ENCODE results near the gene ST6GALNAC2. TPM values are rescaled to one million over a fixed set of nuclear protein-coding genes. Genes with fewer than 3 reads are reported as not detected.
"Not testable (repeated sequence)": the region's sequence is repeated elsewhere in the genome, so short reads cannot be mapped to it uniquely, and the experiment has no call there.

ST6GALNAC2 gene
- total RNA-seq, 1 donor, result 0.63 TPM

- TF ChIP-seq CTCF (IDR thresholded peaks at IDR 0.05; ENCODE audit: insufficient read depth, low read length), result no peak
- no peak overlapping the region for H3K4me3 ChIP-seq (ENCODE audit: low read depth, low read length)
- no peak for DNase-seq (ENCODE audit: low read depth)
Measured at GRCh38 chr17:76528156-76528527, 57.5 kb downstream of the ST6GALNAC2 start.

GRCh38 chr17:76527430-76528111 is 58.1 kb downstream of the ST6GALNAC2 start:
- peak; percentile 73 for DNase-seq (ENCODE audit: low read depth)
- TF ChIP-seq CTCF (IDR thresholded peaks at IDR 0.05; ENCODE audit: insufficient read depth, low read length), result peak; percentile 40
- peak overlapping the region; percentile 10 for H3K4me3 ChIP-seq (ENCODE audit: low read depth, low read length)

- not testable (repeated sequence) for H3K4me3 ChIP-seq (ENCODE audit: low read depth, low read length); DNase-seq (ENCODE audit: low read depth)
Measured at GRCh38 chr17:76527016-76527415, 58.6 kb downstream of the ST6GALNAC2 start.

GRCh38 chr17:76525513-76525833 is 60.2 kb downstream of the ST6GALNAC2 start:
- not testable (repeated sequence) for DNase-seq (ENCODE audit: low read depth); H3K4me3 ChIP-seq (ENCODE audit: low read depth, low read length)

GRCh38 chr17:76524598-76525512 is 60.8 kb downstream of the ST6GALNAC2 start:
- TF ChIP-seq CTCF (IDR thresholded peaks at IDR 0.05; ENCODE audit: insufficient read depth, low read length), result no peak
- peak; percentile 70 for DNase-seq (ENCODE audit: low read depth)

GRCh38 chr17:76523084-76524037 is 62.3 kb downstream of the ST6GALNAC2 start:
- DNase-seq (ENCODE audit: low read depth), result peak; percentile 52
- H3K4me3 ChIP-seq (ENCODE audit: low read depth, low read length), result no peak overlapping the region
- peak; percentile 99 for TF ChIP-seq CTCF (IDR thresholded peaks at IDR 0.05; ENCODE audit: insufficient read depth, low read length)

More at GRCh38 chr17:76524598-76525512, 60.8 kb downstream of the ST6GALNAC2 start:
- no peak overlapping the region for H3K4me3 ChIP-seq (ENCODE audit: low read depth, low read length)

- H3K4me3 ChIP-seq (ENCODE audit: low read depth, low read length); DNase-seq (ENCODE audit: low read depth): not testable (repeated sequence)
Measured at GRCh38 chr17:76521683-76522082, 64.0 kb downstream of the ST6GALNAC2 start.

- DNase-seq (ENCODE audit: low read depth), result no peak
- H3K4me3 ChIP-seq (ENCODE audit: low read depth, low read length), result no peak overlapping the region
- TF ChIP-seq CTCF (IDR thresholded peaks at IDR 0.05; ENCODE audit: insufficient read depth, low read length), result no peak
Measured at GRCh38 chr17:76521262-76521661, 64.4 kb downstream of the ST6GALNAC2 start.

Data from fibroblast of the aortic adventitia (primary cell).